HG02840 (cell line): ENCODE data around the gene RCL1.
"Not testable (repeated sequence)": the region's sequence is repeated elsewhere in the genome, so short reads cannot be mapped to it uniquely, and the experiment has no call there.

ENCODE experiments used
- ATAC-seq: cut with Tn5 transposase; IDR thresholded peaks from one replicate; pipeline ENCODE4 v1.9.1; 2021; ENCODE audit warnings: mild to moderate bottlenecking, moderate library complexity, moderate number of reproducible peaks; ENCODE audit not compliant: unreplicated experiment, low FRiP score

RCL1 gene

GRCh38 chr9:4781408-4781807, 11.3 kb upstream of the RCL1 start:
- ATAC-seq, result no peak

- not testable (repeated sequence) for ATAC-seq
Observed at GRCh38 chr9:4783191-4783590, 9.6 kb upstream of the RCL1 start.

GRCh38 chr9:4784403-4784802, 8.3 kb upstream of the RCL1 start:
- no peak for ATAC-seq

- no peak for ATAC-seq
Observed at GRCh38 chr9:4786599-4786998, 6.1 kb upstream of the RCL1 start.

- ATAC-seq, result no peak
Observed at GRCh38 chr9:4787876-4788275, 4.9 kb upstream of the RCL1 start.

GRCh38 chr9:4788703-4789102, 4.0 kb upstream of the RCL1 start:
- ATAC-seq, result no peak

GRCh38 chr9:4792054-4792571, 631 bp upstream of the RCL1 start:
- ATAC-seq, result peak; percentile 37

- ATAC-seq, result no peak
Observed at GRCh38 chr9:4793459-4794395, 983 bp downstream of the RCL1 start.

- ATAC-seq, result no peak
Observed at GRCh38 chr9:4794691-4795090, 1.9 kb downstream of the RCL1 start.

GRCh38 chr9:4795108-4795507, 2.4 kb downstream of the RCL1 start:
- not testable (repeated sequence) for ATAC-seq

- no peak for ATAC-seq
Observed at GRCh38 chr9:4796530-4796929, 3.8 kb downstream of the RCL1 start.

- ATAC-seq, result no peak
Observed at GRCh38 chr9:4796988-4797853, 4.5 kb downstream of the RCL1 start.

GRCh38 chr9:4797854-4798150, 5.1 kb downstream of the RCL1 start:
- no peak for ATAC-seq

- ATAC-seq, result no peak
Observed at GRCh38 chr9:4798281-4799032, 5.7 kb downstream of the RCL1 start.

- ATAC-seq, result no peak
Observed at GRCh38 chr9:4799033-4799430, 6.3 kb downstream of the RCL1 start.

- no peak for ATAC-seq
Observed at GRCh38 chr9:4799775-4800174, 7.0 kb downstream of the RCL1 start.

- no peak for ATAC-seq
Observed at GRCh38 chr9:4801156-4801555, 8.4 kb downstream of the RCL1 start.

GRCh38 chr9:4803670-4804530, 11.2 kb downstream of the RCL1 start:
- no peak for ATAC-seq

- ATAC-seq, result no peak
Observed at GRCh38 chr9:4804531-4805016, 11.8 kb downstream of the RCL1 start.
